HG03565 (cell line): ENCODE results near the gene KCNMA1.

ENCODE experiments used
- ATAC-seq: cut with Tn5 transposase; IDR thresholded peaks from one replicate; pipeline ENCODE4 v1.9.1; 2021; ENCODE audit warnings: mild to moderate bottlenecking, moderate library complexity; ENCODE audit not compliant: unreplicated experiment

KCNMA1 gene

DNA sequence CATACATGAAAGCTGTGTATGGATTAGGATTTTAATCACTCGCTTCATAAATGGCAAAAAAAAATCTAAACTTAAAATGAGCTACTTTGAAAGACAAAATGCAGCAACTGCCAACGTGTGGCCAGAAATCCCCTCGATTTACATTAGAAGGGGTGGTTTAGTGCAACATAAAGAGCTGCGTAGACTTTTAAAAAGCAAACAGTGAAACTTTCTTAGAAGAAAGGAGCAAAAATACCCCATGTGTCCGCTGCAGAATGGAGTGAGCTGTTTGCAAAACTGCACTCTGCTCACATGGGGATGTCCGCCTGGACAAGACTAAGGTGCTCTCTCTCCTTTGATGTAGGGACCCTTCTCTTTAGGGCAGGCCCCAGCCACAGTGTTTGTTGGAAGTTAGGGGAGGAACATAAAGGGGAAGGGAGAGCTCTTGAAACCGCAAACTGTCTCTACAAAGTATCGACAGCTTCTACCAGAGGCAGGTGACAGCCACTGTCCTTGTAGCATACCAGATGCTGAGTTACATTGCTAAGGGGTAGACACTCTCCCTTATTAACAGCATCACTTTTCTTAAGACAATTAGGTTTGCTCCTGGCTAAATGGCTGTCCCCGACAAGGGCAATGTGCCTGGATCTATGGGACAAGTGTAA lies 528.1 kb downstream of the KCNMA1 start:
- no peak for ATAC-seq

DNA sequence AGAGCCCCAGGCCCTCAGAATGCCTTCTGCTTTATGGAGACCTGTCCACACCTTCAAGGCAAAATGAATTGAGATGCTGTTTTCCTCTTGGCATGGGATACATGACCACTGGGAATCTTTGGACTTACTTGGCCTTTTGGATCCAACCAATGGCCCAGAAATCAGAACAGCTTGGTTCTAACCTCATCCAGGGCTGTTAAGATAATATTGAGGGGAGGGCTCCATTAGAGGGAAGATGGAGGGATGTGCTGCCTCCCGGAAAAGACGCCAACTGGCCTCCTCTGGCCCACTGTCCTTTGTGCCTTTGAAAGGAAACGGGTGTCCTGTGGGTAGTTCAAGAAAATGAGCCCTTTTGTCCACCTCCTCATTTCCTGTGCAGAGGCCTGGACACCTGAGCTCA lies 530.9 kb downstream of the KCNMA1 start:
- ATAC-seq, result no peak

DNA sequence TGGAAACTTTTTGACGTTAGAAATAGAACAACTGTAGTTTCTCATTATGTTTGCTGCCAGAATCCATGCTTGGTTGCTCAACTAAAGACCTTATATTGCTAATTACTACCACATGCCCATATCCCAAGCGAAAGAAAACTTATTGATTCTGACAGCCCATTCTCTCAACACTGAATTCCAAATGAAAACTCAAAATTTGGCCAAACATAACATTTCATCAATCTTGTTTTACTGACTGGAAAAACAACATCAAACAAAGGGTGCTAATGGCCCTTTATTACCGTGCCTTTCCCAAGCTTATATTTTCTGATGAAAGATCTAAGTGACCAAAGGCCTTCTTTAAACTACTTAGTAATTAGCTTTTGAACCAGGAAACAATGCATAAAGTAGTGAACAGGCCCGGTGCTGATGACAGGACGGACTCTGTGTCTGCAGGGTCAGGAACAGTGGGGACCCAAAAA lies 531.8 kb downstream of the KCNMA1 start:
- no peak for ATAC-seq

DNA sequence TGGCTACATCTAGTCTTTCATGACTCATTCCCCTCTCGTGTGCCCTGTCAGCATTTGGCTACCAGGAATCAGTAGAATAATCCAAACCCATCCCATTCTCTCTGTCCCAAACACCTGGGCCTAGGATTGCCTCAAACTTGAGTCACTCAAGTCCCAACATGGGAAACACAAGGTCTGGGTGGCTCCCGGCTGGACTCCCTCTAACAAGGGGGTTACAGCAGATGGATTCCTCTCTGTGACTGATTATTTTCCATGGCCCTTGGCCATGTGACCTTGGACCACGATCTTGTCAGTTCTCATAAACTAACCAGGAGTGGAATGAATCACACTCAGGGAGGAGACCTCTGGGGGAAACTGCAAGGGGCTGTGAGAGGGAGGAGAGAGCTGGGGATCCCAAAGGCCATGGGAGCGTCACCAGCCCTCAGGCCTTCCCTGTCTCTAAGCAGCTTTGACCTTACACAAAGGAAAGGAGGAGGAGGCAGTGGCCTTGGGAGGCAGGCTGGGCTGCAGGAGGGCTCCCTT lies 533.1 kb downstream of the KCNMA1 start:
- ATAC-seq, result no peak

GRCh38 chr10:77103213-77103612 lies 534.4 kb downstream of the KCNMA1 start:
- ATAC-seq, result no peak

DNA sequence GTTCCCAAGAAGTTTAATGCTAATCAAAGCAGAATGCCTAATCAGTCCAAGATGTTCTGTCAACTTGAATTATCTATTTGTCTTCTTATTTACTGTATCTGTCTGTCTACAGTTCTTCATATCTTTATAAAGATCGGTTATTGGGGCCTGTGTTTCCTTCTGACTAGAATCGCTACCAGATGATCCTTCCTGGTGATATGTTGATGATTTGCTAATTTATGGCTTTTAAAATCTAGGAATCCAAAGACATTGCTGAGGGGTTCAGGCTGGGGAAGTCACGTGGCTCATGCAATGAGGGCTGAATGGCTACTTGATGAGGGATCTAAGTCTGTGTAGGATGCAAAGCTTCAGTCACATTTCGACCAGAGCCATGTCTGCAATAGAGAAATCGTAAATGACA lies 536.3 kb downstream of the KCNMA1 start:
- ATAC-seq, result no peak

DNA sequence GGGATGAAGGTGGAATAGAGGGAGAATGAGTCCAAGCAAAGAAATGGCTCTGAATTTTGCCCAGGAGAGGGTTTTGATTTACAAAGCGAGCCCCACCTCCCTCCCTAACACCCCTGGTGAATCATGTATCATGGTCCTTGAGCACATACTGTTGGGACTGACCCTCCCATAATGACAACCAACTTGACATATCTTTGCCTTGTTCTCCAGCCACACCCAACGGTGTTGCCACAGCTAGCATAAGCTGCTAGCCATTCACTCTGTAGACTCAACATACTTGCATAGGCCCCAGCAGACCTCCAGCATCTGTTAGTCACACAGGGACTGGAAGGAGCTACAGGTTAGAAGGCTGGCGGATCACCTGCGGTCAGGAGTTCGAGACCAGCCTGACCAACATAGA lies 538.5 kb downstream of the KCNMA1 start:
- no peak for ATAC-seq

DNA sequence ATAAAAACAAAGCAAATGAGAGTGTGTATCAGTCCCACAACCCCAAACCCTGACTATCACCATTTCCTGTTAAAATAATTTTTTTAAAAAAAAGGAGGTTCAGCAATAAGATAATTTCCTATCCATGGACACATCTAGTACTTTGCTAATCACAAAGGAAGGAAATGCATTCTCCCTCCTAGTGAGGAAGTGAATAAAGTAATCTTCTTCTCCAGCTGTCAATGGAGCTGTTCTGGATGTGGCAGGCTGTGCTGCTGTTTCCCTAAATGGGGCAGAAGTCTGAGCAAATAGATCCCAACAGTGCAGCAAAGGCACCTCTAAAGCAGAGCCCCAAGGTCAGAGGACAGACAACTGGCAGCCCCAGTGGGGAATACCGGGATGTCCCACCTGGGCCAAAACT lies 540.0 kb downstream of the KCNMA1 start:
- no peak for ATAC-seq

- no peak for ATAC-seq
Measured at GRCh38 chr10:77093126-77093525, 544.5 kb downstream of the KCNMA1 start.

DNA sequence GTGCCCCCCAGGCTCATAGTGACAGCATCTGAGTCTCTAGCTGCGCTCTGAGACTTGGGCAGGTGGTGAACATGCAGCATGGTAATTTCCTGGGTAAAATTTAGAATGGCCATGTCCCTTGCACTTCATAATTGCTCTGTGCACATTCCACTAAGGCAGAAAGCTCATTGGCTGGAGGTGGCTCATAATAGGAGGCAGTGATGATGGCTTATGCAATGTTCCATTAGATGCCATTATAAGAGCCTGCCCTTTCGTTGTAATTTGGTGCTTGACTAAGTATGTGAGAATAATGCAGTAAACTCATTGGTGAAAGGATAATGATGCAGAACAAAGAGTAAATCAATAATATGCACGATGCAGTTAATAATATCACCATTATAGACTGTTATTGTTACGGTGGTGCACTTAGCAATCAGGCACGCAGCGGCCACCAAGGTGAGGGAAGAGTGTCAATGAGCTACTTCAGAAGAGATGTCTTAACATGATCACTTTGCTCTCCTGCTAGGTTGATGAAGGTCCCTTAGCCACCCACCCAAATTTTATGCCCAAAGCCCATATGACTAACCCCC lies 545.9 kb downstream of the KCNMA1 start:
- no peak for ATAC-seq

DNA sequence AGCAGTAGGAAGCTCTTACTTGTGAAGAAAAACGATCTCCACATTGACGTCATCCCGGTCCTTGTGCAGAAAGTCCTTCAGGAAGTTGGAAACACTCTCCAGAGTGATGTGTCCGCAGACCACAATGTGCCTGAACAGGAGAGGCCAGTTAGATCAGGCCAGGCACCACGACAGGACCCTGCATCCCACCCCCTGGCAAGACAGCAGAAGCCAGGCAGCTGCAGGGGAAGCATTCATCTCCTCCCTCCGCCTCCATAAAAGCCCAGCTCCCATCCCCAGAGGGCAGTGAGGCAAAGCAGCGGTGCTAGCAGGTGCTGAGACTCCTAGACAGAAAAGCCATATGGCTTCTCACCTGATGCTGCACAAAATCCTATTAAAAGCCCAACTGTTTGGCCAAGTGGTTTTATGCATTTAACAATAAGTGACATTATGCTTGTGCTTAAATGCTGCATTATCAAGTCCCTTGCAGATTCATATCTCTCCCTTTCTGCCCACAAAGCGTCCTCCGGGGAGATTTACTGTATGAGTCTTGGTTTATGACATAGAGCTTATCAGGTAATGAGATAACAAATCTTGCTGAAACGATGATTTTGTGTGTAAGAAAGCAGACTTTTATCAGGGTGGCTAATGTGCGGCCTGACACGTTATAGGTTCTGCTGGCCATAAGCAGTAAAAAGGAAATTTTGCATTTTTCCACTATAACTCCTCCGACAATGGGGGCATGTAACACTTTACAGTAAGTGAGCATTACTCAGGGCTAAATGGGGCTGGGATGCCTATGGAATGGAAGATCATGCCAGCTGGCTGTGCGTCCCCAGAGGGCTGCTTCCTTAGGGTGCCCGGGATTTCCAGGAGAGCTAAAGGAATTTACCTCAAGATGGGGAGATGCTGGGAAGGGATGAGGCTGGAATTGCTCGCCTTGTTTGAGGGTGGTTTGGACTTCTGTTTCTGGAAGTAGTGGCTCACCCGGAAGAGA lies 546.9 kb downstream of the KCNMA1 start:
- no peak for ATAC-seq

- ATAC-seq, result no peak
Measured at GRCh38 chr10:77087366-77087765, 550.2 kb downstream of the KCNMA1 start.

DNA sequence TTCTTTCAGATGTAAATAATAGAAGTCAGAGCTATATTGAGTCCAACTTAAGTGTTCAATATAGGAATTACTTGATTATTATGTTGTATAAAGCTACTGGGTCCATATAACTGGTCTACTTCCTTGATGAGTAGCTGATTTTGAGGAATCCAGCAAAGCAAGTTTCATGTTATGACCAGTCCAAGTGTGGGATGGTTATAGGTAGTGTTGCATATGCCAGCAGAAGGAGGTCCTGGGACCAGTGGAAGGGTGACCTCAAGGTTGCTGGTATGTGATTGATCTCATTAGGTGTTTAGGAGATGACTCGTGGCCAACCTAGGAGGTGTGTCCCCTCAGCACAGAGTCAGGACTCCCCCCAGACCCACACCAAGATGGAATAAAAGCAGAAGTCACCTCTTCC lies 551.5 kb downstream of the KCNMA1 start:
- ATAC-seq, result no peak

DNA sequence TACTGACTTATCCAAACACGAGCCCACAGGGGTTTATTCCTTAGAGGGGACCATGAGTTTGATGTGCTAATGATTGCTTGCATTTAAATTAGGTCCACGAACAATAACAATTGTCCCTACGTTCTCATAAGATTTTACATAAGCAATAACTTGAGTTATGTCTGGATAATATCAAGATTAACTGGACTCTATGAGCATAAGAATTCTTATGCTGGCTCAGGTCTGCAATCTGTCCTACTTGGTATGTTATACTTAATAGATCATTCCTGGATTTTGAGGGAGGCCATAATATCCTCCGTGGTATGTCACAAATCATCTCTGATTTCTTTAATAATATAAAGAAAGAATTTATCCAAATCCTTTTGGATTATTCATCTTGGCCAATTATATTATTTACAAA lies 552.3 kb downstream of the KCNMA1 start:
- no peak for ATAC-seq

DNA sequence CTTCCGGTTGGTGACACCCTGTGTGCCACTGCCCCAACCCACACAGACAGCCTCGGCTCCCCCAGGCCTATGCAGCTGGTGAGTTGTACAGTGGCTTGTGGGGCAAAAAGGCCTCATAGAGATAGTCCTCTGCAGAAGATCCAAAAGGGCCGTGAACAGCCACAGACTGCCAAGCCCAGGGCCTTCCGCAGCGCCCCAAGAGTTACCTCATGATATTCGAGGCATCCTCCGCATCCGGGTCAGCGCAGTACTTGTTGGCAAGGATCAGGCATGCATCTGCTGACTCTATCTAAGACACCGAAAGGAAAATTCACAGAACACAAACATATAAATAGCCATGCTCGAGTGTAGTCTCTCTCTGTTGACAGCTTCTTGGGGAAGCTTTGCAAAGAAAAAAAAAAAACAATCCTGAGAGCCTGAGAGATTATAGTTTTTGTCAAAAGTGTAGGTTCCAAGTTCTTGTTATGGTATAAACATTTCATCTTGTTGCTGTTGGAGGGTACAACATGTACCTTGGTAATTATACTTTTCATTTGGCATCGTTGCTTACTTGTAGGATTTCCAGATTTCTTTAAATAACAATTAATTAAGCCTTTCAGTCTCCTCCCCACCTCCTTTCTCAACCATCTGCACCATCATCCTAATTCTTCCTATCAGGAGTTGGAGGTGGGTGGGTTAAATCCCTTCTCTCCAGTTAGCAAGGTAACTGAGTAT lies 553.0 kb downstream of the KCNMA1 start:
- no peak for ATAC-seq

GRCh38 chr10:77082601-77083252 lies 554.9 kb downstream of the KCNMA1 start:
- ATAC-seq, result no peak

GRCh38 chr10:77081481-77081891 lies 556.1 kb downstream of the KCNMA1 start:
- ATAC-seq, result no peak

- ATAC-seq, result no peak
Measured at GRCh38 chr10:77080361-77081027, 557.1 kb downstream of the KCNMA1 start.

DNA sequence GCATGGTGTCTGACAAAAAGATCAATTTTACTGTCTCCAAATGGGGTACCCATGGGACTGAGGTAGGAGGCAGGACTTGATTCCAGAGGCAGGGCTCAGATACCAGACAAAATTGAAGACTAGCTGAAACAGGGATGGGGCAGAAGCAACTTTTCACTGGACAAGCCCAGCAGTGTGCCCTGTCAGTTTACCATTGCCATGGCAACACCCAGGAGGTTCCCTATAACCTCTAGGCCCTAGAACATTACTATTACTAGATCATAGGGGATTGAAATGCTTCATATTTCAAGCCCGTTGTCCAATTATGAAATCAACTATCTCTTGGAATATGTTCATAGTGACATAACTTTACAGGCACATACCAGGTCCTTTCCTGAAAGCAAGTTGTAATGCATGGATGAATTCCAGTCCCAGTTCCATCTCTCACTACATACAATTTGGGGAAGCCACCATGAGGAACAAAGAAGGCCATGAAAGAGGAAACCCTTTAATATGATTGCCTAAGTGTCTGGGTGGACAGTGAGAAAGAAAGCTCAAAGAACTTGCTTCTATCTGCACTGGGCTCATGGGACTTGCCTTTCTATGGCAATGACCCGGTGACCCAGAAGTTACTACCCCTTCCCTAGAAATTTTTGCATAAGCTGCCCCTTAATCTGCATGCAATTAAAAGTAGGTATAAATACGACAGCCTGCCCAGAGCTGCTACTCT lies 557.9 kb downstream of the KCNMA1 start:
- no peak for ATAC-seq
